Activated T-cell treated with anti-CD3 and anti-CD28 coated beads for 4 hours (primary cell): ENCODE results near the gene EPB42.
"Not testable (repeated sequence)": the region's sequence is repeated elsewhere in the genome, so short reads cannot be mapped to it uniquely, and the experiment has no call there.

Source experiments
- DNase-seq: peaks from one replicate; pipeline ENCODE4 v3.0.0-alpha.2; 2020

EPB42 gene

DNA sequence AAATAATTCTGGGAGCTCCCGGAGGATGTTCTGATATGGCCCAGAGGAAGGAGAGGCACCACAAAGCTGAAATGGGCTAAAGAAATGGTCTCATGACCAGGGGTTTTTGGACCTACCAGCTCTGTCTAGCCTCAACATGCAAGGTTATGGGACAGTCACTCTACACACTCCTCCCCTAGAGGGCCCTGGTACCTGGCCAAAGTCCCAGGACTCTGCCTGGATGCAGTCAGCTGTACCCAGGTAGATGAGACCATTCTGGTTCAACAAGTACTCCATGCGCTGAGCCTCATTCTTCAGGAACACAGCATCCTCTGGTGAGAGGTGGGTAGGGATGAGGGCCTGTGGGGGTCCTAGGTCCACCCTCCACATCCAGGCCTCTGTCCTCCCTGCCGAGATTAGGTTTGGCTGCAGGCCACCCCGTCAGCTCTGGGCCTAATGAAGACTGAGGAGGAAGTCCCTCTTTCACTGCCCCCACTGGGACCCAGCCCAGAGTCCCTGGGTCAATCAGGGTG lies 9.5 kb downstream of the EPB42 start:
- DNase-seq, result no peak

DNA sequence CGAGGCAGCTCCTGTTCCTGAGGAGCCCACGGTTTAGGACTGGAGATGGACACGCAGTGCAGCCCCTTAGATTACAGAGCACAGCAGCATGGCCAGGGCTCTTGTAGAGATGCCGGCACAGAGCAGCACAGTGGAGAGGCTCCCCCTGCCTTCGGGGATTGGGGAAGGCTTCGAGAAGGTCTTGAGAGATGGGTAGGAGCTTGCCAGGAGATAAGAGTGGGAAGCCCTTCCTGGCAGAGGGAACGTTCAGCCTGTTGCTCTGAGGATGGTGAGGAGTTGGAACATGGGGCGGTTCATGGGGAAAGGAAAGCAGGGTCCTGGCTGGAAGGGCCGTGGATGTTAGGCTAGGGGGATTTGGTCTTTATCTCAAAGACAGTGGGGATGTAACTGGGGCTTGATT lies 10.0 kb downstream of the EPB42 start:
- DNase-seq, result no peak

DNA sequence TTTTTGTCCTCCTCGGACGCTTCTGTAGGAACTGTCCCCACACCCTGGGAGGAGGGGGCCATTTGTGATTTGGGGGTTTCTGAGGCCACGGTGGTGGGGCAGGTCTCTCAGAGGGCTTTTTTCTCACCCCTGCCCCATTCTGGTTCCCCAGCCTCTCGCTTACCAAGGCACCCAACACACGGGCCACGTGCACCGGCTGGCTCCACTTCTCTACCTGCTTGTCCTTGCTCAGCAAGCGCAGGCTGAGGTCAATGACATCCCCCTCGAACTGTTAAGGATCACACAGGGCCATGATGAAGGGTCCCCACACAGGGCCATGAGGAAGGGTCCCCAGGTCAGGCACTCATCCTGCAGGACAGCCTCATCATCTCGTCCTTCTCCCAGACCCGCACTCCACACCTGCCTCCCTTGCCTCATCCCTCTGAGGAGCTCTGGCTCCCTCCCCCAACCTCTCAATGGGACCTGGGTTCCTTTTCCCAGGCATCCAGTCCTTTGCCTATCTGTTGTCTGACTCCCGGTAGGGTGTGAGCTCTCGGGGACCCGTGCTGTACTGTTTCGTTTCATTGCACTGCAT lies 10.6 kb downstream of the EPB42 start:
- DNase-seq, result no peak

DNA sequence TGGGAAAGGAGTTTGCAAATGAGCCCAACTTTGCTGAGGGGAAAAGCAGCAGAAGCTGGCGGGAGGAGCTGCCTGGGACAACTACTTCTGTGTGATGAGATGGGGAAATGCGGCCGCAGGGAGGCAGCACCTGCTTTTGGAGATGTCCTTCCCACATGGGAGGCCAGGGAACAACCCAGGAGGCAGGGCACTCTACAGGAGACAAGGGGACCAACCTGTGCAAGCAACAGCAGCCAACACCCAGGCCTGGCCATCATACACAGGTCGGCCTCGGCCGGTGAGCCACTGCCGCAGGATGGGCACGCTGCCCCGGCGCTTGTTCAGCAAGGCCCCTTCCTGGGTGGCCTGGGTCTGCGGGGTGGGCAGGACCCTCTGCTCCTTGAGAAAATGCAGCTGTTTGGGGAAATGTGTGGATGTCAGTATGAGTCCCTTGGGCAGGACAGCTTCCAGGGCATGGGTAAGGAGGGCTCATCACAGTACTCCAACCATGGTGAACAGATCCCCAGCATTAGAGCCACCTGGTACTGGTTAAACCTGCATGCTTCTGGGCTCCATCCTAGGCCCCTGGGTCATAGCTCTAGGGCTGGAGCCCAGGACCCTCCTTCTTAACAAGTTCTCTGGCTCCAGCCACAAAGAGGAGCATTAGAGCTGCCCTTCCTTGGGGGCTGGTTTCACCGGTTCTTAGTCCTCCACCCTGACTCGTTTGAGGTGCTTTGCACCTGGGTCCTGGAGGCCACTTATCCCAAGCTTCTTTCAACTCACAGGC lies 11.6 kb downstream of the EPB42 start:
- DNase-seq, result no peak

DNA sequence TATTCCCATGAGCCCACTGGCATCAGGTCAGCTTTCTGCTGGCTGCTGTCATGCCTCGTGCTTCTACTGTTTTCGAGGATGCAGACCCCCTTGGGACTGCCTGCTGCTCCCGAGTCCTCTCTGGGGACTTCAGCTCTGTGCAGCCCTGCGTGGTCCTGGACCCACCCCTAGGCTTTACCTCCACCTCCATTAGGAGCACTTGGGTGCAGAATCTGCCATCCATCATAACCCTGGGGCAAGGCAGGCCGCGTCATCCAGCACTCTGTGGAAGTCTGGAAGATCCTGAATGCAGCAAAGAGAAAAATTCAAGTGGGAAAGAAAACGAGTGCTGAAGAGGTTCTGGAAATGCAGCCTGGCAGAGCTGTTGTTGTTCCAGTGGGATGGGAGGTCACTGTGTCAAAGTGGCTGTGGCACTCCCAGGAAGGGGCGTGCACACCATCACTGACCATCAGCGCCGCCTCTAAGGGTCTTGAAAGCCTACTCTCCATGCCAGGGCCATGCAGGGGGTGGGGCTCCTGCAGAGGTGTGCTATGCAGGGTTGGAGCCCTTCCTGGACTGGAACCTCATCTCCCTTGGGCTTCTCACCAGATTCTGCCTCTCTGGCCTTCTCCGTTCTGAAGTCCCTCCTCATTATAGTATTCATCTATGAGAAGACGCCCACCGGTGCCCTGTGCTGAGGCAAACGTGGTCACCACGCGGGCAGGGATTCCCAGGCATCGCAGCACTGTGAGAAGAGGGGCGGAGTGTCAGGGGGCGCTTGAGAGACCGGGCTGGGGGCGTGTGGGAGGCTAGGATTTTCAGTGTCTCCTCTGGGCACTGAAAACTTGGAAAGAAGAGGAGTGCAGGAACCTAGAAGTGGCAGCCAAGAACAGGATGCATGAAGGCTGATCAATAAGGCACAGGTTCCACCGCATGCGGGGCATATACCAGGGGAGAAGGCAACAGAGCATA lies 12.5 kb downstream of the EPB42 start:
- DNase-seq, result no peak

DNA sequence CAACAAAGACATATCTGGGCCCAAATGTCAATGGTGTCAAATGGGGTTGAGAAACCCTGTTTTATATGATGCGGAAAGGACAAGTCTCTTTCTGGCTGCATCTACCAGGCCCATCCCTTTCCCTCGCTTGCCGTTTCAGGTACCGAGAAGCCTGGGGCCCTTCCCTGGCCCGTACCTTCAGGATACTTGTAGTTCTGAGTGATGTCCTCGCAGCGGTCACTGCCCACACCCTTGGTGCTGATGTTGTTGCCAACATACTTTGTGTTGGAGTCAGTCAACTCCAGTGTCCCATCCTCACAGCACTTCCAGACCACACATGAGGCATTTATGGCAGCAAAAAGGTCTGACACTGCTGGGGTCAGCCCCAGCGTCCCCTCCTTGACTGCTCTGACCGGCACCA lies 13.8 kb downstream of the EPB42 start:
- DNase-seq, result no peak

DNA sequence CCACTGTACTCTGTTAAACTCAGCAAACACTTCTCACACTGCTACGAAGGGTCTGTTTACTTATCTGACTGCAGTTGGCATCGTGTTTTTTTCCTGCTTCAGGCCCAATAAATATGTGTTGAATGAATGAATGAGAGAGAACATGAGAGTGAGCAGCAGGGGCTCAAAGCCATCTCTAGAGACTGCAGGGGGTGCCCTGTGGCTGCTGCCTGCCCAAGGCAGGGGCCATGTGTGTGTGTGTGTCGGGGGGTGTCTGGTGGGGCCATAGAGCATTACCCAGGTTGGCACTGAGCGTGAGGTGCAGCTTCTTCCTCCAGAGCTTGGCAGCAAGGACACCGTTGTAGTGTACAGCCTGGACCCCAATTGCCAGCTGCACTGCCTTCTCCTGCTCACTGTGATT lies 14.8 kb downstream of the EPB42 start:
- no peak for DNase-seq

DNA sequence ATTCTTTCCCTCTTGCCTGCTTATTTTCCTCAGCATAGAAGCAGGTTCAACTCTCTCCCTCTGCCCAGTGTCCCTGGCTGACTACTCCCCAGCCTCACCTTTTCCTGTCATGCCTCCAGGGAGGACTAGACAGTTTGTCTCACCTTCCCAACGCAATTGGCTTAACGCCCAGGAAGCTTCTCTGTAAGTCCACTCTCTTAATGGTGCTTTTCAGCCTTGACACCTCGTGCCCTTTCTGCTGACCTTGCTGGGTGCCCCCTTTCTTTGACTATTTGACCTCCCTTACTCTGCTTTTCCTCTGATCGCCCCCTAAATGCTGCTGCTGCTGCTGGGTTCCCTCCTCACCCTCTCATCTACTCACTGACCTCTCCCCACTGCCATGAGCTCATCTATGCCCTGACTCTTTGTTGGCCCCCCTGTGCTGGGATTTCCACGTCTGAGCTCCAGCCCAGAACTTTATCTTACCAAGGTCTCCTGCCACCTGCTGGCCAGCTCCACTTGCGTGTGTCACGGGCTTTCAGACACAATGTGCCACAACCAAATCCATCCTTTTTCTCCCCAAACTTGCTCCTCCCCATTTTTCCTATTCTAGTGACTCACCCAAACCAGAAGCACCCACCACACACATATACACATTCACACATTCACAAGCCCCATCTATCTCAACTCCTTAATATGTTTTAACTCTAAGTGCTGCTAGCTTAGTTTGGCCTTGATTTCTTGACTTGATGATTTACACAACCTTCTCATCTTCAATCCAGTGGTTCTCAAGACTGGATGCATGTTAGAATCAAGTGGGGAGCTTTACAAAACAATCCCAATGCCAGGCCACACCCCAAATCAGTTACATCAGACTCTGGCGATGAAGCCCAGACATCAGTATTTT lies 16.6 kb downstream of the EPB42 start:
- peak; percentile 23 for DNase-seq

DNA sequence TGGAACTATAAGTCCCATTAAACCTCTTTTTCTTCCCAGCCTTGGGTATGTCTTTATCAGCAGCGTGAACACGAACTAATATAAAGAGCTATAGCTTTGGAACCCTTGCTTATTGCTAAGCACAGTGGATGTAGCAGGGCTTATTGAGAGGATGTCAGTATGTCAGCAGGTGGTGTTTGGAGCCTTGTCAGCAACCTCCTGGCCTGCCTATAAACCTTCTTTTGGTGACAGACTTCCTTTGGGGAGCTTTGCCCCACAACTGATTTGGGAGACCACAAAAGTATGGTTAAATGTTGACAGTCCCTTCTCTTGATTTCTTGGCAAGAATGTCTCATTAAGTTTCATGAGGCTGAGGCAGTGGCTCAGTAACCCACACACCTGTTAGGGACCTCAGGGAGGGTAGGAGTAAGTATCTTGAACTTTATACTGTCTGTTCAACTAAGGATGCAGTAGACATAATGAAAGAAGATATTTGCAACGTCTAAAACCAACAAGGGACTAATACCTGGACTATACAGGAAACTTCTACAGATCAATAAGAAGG lies 20.8 kb downstream of the EPB42 start:
- DNase-seq, result no peak

DNA sequence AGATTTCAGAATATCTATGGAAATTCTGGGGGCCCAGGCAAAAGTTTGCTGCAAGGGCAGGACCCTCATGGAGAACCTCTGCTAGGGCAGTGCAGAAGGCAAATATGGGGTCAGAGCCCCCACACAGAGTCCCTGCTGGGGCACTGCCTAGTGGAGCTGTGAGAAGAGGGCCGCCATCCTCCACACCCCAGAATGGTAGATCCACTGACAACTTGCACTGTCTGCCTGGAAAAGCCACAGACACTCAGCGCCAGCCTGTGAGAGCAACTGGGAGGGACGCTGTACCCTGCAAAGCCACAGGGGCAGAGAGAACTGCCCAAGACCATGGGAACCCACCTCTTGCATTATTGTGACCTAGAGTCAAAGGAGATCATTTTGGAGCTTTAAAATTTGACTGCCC lies 21.8 kb downstream of the EPB42 start:
- no peak for DNase-seq

DNA sequence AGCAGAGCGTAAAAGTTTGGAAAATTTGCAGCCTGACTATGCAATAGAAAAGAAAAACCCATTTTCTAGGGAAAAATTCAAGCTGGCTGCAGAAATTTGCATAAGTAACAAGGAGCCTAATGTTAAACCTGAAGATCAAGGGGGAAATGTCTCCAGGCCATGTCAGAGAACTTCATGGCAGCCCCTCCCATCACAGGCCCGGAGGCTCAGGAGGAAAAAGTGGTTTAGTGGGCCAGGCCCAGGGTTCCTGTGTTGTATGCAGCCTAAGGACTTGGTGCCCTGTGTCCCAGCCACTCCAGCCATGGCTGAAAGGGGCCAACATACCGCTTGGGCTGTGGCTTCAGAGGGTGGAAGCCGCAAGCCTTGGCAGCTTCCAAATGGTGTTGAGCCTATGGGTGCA lies 22.3 kb downstream of the EPB42 start:
- not testable (repeated sequence) for DNase-seq

DNA sequence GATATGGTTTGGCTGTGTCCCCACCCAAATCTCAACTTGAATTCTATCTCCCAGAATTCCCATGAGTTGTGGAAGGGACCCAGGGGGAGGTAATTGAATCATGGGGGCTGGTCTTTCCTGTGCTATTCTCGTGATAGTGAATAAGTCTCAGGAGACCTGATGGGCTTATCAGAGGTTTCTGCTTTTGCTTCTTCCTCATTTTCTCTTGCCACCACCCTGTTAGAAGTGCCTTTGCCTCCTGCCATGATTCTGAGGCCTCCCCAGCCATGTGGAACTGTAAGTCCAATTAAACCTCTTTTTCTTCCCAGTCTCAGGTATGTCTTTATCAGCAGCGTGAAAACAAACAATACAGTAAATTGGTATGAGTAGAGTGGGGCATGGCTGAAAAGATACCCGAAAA lies 23.0 kb downstream of the EPB42 start:
- DNase-seq, result not testable (repeated sequence)

DNA sequence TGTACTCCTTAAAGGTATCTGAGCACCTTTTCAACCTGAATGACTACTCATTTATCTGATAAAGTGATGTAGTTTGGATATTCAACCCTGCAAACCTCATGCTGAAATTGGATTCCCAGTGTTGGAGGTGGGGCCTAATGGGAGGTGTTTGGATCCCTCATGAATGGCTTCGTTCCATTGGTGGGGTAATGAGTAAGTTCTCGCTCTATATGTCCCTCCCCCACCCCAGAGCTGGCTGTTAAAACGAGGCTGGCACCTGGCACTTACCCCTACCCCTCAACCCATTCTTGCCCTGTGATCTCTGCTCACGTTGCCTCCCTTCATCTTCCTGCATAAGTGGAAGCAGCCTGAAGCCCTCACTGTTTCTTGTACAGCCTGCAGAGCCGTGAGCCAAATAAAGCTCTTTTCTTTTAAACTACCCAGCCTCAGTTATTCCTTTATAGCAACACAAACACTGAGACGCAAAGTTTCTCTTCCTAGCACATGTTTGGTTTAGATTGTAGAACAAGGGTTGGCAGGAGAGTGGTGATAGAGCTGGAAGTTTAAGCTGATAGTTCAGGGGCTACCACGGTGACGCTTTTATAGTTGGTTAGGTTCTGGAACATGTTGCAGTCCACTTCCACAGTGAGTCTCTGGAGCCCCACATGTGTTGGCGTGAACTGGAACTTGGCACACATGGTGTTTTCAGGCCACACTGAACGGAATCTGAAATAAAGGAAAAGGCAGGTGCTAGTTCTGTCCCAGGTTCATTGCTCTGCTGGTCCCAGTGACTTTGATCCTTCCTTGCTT lies 23.9 kb downstream of the EPB42 start:
- no peak for DNase-seq

DNA sequence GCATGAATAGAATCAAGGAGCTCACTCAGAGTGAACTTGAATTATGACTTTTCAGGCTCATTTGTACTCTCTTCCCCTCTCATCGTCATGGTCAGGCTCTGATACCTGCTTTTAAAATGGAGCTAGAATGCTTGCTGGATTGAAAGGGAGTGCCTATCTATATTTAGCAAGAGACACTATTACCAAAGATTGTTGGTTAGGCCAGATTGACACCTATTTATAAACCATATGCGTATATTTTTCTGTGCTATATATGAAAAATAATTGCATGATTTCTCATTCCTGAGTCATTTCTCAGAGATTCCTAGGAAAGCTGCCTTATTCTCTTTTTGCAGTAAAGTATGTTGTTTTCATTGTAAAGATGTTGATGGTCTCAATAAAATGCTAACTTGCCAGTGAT lies 26.0 kb downstream of the EPB42 start:
- no peak for DNase-seq

DNA sequence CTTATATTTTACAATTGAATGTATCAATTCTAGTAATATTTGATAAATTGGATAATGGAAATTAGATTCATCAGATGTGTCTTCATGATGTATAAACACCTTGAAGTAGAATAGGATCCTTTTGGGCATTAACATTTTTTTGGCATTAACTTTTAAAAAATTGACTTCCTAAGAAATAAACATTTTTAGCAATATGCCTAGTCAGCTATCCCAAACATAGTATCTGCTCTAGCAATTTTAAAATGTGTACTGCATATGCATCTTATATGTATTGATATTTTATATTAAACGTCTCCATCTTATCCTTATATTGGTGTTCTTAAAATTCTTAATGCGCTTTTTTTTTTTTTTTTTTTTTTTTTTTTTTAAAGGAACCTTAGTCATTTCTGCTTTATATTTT lies 27.1 kb downstream of the EPB42 start:
- DNase-seq, result no peak

DNA sequence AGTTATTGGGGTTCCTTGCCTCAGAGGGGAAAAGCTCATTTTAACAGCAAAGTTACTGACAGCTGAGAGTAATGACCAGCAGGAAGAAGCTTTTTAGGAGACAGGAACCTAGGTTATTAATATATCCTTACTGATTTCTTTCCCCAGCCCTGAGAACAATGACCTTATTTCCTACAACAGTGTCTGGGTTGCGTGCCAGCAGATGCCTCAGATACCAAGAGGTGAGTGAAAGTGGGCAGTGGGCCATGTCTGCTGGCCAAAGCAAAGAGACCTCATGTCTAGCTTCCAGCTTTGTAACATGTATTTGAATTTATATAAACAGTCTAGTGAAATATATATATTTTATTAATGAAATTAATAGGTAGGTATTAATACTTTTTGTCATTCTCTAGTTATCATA lies 30.6 kb downstream of the EPB42 start:
- no peak for DNase-seq

DNA sequence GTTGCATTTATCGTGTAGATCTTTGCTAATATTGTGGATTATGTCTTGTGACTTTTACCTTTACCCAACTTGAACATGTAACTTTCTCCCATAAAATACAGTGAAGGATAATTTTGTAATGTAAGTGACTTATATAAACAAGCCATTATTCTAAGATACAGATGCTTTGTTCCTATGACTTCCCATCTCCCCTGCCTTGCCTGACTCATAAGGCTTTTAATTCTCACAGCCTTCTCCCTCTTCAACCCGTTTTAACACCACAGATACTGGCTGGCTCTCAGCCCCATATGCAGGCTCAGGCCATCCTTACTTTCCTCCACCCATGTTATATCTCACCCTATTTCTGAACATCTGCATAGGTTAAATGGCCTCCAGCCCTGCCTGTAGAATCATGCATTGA lies 31.5 kb downstream of the EPB42 start:
- DNase-seq, result no peak

DNA sequence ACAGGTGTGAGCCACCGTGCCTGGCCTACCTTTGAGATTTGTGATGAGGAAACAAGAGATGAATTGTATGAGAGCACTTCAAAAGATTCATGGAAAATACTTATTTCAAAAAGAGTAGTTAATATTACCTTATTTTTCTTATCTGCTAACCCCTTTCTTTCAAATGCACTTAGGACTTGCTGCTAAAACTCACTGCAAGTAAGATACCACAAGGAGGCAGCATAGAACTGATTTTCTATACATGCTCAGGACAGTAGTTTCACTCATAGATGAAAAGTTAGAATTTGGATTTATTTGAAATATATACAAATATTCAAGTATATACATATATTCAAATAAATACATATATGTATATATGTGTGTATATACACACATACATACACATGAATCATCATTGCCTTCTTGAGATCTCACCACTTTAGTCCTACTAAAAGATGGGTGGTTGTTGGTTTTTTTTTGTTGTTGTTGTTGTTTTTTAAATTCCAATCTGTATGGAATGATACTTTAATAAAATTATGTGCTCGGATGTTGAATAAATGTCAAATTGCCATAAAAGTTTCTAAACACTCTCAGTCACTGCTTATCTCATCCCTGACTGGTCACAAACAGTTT lies 33.2 kb downstream of the EPB42 start:
- DNase-seq, result no peak

DNA sequence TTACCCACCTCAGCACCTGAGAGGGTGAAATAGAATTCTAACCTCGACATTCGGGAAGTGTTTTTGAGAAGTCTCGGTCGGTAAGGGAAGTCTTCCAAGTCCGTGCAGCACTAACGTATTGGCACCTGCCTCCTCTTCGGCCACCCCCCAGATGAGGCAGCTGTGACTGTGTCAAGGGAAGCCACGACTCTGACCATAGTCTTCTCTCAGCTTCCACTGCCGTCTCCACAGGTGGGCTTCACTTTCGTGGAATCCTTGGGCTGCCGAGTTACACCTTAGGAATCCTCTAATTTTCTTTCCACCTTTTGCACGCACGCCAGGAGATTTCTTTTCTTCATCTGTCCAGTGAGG lies 34.8 kb downstream of the EPB42 start:
- DNase-seq, result no peak

DNA sequence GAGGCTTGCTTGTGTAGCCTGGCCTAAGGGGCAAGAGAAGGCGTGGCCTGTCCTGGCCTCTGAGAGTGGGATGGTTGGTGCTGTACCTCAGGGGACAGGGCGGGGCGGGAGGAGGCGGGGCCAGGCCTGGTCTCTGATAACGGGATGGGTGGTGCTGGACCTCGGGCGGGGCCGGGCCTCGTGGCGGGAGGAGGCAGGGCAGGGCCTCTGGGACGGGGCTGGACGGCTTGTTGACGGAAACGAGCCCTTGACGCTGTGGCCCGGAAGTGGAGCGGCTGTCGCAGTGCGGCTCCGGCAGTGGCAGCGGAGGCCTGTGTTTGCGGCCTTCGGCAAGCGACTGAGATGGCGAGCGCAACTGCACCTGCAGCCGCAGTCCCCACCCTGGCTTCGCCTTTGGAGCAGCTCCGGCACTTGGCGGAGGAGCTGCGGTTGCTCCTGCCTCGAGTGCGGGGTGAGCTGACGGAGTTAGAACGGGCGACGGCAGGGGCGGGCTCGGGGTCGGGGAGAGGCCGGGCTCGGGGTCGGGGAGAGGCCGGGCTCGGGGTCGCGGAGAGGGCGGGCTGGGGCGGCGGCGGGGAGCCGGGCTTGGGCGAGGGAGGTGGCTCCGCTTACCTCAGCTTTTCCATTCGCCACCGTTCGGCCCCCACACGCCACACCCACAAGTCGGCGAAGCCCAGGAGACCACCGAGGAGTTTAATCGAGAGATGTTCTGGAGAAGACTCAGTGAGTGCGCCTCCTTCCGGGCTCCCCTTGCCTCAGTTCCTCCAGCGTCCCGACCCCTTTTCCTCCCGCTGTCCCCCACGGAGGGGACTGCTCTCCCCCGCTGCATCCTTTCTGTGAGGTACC lies 35.4 kb downstream of the EPB42 start, which contains the start of gene CCNDBP1:
Gene CCNDBP1, plus strand, starts transcription at position 247 of the 846 bp plus-strand sequence. Its CDS starts 96 bp downstream, at position 343.
- peak; percentile 62 for DNase-seq
